BE2C (cell line): ENCODE results near the gene MYO9B.

Experiments used
- DNase-seq: peaks from one replicate; pipeline ENCODE4 v3.0.0-alpha.2; 2020
- H3K27me3 ChIP-seq: fragments of 250-450 bp; sonication (Bioruptor Pico); 2 replicates; pipeline ENCODE4 v1.5.1; 2020; ENCODE audit warnings: mild to moderate bottlenecking
- H3K36me3 ChIP-seq: fragments of 250-450 bp; sonication (Bioruptor Pico); 2 replicates; pipeline ENCODE4 v1.5.1; 2020; ENCODE audit warnings: mild to moderate bottlenecking
- H3K4me1 ChIP-seq: fragments of 250-450 bp; sonication (Bioruptor Pico); 2 replicates; pipeline ENCODE4 v1.5.1; 2020
- H3K4me3 ChIP-seq: 2 replicates; pipeline ENCODE4 v1.5.1; 2011; ENCODE audit warnings: low read depth, low read length
- H3K9me3 ChIP-seq: fragments of 250-450 bp; sonication (Bioruptor Pico); 2 replicates; pipeline ENCODE4 v1.5.1; 2020
- TF ChIP-seq, protein P1 (sequence below): IDR thresholded peaks from 2 replicates; pipeline ENCODE4 v1.5.1; 2012; ENCODE audit warnings: mild to moderate bottlenecking, low read depth, low read length

Gene MYO9B

DNA sequence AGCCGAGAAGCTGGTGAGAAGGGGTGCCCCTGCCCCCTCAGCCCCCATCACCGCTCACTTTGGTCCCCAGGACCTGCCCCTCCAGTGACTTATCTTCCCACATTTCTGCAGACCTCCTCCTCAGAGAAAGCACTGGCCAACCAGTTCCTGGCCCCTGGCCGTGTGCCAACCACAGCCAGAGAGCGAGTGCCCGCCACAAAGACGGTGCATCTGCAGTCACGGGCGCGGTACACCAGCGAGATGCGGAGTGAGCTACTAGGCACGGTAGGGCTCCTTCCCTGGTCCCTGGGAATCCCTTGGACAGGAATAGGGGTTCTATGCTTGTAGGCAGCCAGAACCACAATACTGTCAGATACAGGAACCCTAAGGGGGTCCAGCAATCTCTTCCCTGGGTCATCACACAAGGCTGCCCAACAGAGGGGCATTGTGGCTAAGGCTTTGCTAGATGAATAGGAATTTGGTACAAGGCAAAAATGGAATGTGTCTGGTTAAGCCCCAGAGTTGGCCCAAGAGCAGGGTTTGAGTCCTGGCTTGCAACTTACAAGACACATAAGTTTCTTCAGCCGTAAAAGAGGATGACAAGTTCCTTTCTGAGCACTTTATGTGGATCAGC is 140.6 kb downstream of the MYO9B start:
- no peaks in the 10 kb centered on the region for H3K36me3 ChIP-seq
- H3K9me3 ChIP-seq: no peaks in the 10 kb centered on the region
- DNase-seq: no peak
- peak overlapping the region; percentile 74 for H3K4me3 ChIP-seq
- TF ChIP-seq, protein P1, sequence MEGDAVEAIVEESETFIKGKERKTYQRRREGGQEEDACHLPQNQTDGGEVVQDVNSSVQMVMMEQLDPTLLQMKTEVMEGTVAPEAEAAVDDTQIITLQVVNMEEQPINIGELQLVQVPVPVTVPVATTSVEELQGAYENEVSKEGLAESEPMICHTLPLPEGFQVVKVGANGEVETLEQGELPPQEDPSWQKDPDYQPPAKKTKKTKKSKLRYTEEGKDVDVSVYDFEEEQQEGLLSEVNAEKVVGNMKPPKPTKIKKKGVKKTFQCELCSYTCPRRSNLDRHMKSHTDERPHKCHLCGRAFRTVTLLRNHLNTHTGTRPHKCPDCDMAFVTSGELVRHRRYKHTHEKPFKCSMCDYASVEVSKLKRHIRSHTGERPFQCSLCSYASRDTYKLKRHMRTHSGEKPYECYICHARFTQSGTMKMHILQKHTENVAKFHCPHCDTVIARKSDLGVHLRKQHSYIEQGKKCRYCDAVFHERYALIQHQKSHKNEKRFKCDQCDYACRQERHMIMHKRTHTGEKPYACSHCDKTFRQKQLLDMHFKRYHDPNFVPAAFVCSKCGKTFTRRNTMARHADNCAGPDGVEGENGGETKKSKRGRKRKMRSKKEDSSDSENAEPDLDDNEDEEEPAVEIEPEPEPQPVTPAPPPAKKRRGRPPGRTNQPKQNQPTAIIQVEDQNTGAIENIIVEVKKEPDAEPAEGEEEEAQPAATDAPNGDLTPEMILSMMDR: no peak
- H3K27me3 ChIP-seq: no peaks in the 10 kb centered on the region
- peaks cover 6% of the 10 kb centered on the region; the same call in 1 of the 2 replicates for H3K4me1 ChIP-seq

DNA sequence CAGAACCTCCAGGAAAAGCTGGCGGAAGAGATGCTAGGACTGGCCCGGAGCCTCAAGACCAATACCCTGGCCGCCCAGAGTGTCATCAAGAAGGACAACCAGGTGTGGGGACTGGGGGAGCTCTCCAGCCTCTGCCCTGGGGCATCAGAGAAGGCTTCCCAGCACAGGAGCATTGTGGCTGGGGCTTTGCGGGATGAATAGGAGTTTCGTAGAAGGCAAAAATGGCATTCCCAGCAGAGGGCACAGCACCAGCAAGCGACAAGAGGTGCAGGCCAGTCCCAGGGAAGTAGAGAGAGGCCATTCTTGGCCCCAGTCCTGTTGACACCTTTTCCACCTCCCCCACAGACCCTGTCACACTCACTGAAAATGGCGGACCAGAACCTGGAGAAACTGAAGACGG is 143.7 kb downstream of the MYO9B start:
- Histone ChIP-seq H3K9me3 (no peaks in the 10 kb centered on the region), H3K4me3 (no peak overlapping the region), H3K27me3 (no peaks in the 10 kb centered on the region), H3K4me1 (peaks cover 5% of the 10 kb centered on the region; the same call in 1 of the 2 replicates), H3K36me3 (no peaks in the 10 kb centered on the region)
- TF ChIP-seq, protein P1: no peak
- no peak for DNase-seq

DNA sequence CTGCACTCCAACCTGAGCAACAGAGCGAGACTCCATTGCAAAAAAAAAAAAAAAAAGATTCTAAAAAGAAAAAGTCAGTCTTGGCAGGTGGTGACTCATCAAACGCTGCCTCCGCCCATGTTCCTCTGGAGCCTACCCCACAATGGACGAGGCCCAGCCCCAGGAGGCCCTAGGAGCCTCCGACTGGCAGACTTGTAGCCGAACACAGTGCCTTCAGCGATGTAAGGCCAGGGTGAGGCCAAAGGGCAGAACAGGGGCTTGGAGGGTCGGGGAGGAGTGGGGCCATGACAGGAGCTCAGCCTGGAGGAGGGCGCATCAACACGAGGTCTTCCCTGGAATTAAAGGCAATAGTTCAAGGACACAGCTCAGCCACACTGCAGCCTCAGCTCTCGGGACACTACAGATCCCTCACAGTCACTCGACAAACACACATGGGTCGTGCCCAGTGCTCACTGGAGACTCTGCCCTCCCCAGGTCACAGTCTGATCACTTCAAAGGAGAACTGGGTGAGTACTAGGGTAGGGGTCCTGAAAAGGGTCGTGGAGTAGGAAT is 144.7 kb downstream of the MYO9B start:
- Histone ChIP-seq H3K4me1 (no peaks in the 10 kb centered on the region), H3K27me3 (no peaks in the 10 kb centered on the region), H3K4me3 (no peak overlapping the region), H3K9me3 (no peaks in the 10 kb centered on the region), H3K36me3 (no peaks in the 10 kb centered on the region)
- TF ChIP-seq, protein P1: no peak
- DNase-seq: no peak

DNA sequence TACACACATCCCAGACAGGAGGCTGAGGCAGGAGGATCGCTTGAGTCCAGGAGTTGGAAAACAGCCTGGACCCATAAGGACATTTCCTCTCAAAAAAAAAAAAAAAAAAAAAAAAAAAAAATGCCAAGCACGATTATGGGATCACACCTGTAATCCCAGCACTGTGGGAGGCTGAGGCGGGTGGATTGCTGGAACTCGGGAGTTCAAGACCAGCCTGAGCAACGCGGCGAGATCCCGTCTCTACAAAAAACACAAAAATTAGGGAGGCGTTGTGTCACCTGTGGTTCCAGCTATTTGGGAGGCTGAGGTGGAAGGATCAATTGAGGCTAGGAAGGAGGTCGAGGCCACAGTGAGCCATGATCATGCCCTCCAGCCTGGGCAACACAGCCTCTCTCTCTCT is 149.5 kb downstream of the MYO9B start:
- TF ChIP-seq, protein P1: no peak
- Histone ChIP-seq H3K36me3 (no peaks in the 10 kb centered on the region; the same call in 1 of the 2 replicates), H3K9me3 (no peaks in the 10 kb centered on the region), H3K4me1 (no peaks in the 10 kb centered on the region), H3K4me3 (no peak overlapping the region), H3K27me3 (no peaks in the 10 kb centered on the region)
- no peak for DNase-seq

DNA sequence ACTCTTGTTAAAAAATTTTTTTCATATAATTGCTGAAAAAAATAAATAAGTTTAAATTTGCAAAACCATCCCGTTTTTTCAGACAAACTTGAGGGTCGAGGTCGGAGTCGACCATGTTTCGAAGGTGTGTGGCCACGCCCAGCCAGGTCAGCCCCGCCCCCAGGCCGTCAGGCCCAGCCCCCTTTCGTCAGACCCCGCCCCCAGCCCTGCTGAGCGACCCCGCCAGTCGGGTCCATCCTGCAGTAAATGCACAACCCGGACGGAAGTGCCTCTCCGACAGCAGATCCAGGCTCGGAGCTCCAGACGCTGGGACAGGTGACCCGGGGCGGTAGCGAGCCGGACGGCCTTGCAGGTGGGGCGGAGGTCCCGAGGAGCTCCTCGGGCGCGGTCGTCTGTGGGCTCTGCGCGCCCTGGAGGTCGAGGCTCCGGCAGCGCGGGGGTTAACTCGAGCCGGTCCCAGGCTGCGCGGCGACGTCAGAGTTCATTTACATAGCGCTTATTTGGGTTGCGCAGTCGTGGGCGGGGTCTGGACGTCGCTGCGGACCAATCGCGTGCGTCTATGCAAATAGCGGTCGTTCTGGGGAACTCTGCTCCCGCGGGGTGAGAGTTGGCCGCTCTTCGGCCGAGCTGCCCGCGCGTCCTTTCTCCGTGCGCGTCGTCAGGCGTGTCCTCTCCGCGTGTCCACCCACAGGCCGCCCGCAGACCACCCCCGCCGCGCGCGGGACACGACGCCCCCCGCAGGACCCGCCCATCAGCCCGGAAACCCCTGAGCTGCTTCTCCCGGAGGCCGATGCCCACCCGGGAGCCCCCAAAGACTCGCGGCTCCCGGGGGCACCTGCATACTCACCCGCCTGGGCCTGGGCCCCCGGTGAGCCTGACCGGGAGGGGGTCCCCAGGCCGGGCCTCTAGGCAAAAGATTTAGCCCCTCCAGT is 150.7 kb downstream of the MYO9B start, which contains the start of gene OCEL1:
Gene OCEL1 (plus strand): TSS at position 225 of the 932 bp plus-strand sequence. CDS start 22 bp downstream, at position 247.
- no peaks in the 10 kb centered on the region for H3K9me3 ChIP-seq
- peaks cover 6% of the 10 kb centered on the region for H3K36me3 ChIP-seq
- H3K4me1 ChIP-seq: no peaks in the 10 kb centered on the region
- H3K27me3 ChIP-seq: no peaks in the 10 kb centered on the region
- peak; percentile 98 for DNase-seq
- TF ChIP-seq, protein P1: no peak
- H3K4me3 ChIP-seq: peak within 1 kb of the TSS; percentile 65
